GM18526 (cell line): ENCODE measurements around the gene TEX29.

Source experiments
- POLR2A ChIP-seq: IDR thresholded peaks from 3 replicates; pipeline ENCODE4 v1.6.1; 2011; ENCODE audit not compliant: insufficient read length; ENCODE audit errors: extremely low read depth

The TEX29 gene

DNA sequence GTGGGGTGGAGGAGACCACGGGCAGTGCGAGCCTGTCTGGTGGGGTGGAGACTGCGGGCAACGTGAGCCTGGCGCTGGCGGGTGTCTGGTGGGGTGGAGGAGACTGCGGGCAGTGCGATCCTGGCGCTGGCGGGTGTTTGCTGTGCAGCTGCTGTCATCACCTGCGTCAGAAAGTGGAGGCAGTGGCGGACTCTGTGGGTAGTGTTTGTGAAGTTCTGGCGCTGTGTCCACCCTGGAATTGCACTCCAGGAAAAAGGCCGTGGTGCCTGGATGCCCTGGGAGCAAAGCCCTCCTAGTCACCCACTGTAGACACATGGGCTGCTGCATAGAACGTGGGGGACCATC lies 6.2 kb downstream of the TEX29 start:
- TF ChIP-seq POLR2A = no peak

DNA sequence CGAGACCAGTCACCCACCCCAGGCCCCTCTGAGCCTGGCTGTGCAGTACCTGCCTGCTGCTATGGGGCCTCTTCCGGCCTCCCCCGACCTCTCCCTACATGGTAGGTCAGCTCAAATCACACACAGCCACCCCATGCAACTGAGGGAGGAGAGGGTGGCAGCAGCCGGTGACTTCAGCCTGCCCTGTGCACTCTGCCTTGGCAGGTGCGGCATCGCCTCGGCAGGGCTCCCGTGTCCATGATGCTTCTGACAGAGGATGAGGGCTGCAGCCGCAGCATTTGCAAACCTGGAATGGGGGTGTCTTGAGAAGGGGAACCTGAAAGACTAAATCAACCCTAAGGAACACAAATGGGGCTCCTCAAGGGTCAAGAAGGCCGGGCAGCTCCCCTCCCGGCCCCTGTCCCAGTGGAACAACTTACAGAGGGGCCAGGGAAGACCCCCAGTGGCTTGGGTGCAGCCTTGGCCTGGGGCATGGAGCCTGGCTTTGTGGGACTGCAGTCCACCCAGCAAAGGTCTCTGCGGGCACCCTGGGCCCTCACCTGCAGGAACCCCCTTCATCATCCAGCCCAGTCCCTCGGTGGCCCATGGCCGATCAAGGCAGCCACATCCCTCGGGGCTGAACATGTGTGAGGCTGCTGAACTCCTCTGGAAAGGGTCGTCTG lies 6.7 kb downstream of the TEX29 start:
- no peak for TF ChIP-seq POLR2A

DNA sequence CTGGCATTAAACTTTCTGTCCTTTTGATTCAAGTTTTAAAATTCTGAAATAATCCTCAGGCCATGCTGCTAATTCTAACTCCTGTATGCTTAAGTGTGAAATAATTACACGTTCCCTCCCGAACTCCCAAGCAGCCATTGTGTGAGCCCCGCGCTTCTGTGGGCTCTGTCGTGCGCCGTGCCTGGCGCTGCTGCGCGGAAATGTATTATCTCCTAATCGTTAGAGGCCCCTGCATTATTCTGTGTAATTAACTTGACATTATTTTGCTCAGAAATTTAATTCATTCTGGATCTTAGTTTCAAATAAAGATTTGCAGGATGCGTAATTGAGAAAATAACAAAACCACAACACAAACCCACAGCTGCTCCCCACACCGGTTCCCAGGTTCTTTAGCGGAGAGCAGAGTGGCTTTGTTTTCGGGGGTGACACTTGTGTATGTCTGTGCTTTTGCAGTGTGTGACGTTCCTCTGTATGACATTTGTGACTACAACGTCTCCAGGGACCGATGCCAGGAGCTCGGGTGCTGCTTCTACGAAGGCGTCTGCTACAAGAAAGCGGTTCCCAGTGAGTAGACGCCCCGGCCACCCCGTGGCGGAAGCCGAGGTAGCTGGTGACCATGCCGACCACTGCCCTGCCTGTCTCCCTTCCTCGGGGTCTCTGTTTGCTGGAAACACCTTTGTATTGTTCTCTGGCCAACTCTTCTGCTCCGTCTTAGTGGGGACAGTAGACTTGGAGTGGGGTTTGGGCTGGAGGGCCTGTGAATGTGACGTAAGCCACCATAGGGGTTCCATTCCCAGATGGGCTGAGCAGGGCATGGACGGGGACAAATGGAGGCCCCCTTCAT lies 7.5 kb downstream of the TEX29 start:
- no peak for TF ChIP-seq POLR2A

GRCh38 chr13:111328574-111329410 lies 8.3 kb downstream of the TEX29 start:
- no peak for TF ChIP-seq POLR2A

GRCh38 chr13:111329641-111330040 lies 9.2 kb downstream of the TEX29 start:
- no peak for TF ChIP-seq POLR2A

- no peak for TF ChIP-seq POLR2A
Observed at GRCh38 chr13:111330066-111330610, 9.7 kb downstream of the TEX29 start.

DNA sequence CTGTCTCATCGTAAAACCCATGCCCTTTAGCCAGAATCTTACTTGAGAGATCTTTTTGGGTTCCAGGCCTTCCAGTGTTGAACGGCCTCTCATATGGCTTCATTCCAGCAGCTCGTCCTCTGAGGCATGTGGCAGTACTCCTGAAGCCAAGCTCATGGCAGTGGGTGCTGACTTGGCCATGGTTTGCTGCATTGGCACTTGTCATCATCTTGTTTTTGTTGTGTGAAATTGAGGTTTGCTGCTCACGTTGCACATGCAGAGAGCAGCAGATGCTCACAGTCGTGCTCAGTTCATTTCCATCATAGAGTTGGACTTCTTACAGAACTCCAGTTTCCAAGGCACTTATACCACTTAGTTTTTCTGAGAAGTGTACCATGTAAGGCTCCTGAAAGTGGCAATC lies 14.9 kb downstream of the TEX29 start:
- TF ChIP-seq POLR2A = no peak

- TF ChIP-seq POLR2A = no peak
Observed at GRCh38 chr13:111336666-111337065, 16.2 kb downstream of the TEX29 start.

GRCh38 chr13:111337206-111337605 lies 16.8 kb downstream of the TEX29 start:
- TF ChIP-seq POLR2A = no peak

DNA sequence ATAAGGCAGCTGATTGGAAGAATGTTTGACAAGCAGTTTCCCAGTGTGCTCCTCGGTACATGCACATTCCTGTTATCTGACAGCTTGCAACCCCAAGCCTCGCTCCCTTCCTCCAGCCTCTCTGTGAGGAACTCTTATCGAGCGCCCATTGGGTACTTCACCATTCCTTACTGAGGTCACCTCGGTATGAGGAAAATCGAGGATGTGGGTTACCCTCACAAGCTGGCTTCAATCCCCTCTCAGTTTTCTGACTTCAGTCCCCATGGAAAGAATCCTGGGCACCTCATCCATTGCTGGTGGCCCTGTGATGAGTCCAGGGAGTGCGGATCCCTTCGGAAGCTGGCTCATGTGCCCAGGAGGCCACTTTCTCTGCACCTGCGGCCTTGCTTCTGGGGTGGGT lies 17.3 kb downstream of the TEX29 start:
- TF ChIP-seq POLR2A = no peak

DNA sequence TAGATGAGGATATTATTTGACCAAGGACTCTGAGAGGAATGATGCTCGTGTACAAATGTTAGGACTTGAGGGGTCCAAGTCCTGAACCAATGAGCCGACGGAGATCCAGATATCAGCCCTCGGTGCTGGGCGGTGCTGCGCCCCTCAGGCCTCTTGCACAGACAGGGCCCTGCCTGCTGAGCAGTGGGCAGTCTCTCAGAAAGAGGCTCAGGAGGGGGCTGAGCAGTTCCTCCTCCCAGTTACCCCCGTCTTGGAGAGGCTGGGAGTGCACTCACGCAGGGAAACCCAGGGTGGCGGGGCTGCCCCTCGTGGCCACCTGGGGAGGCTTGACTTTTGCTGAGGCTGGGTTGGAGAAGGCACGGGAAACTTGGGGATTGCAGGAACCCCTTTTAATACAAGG lies 18.4 kb downstream of the TEX29 start:
- no peak for TF ChIP-seq POLR2A

DNA sequence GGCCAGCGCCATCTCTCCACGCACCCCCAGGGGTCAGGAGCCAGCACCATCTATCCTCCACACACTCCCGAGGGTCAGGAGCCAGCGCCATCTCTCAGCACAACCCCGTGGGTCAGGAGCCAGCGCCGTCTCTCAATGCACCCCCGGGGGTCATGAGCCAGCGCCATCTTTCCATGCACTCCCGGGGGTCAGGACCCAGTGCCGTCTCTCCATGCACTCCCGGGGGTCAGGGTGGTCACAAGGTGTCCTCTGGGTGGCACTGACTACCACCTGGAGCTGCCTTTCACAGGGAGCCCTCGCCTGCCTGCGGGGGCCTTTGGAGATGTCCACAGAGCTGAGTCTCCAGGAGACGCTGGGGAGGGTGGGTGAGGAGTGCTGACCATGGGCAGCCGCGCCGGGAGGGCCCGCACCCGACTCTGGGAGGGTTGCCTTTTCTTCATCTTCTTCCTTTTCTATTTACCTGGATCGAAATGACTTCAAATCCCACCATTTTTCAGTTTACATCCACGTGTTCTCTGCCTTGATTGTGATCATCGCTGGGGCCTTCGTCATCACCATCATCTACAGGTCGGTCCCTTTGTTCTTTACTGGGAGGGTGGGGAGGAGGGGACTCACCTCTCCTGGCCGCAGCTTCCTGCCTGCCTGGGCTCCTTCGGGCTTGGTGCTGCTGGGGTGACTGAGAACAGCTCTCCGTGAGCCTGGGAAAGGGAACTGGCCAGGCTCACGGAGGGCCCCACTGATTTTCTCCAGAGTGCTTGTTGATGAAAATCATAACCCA lies 19.1 kb downstream of the TEX29 start:
- TF ChIP-seq POLR2A = no peak

DNA sequence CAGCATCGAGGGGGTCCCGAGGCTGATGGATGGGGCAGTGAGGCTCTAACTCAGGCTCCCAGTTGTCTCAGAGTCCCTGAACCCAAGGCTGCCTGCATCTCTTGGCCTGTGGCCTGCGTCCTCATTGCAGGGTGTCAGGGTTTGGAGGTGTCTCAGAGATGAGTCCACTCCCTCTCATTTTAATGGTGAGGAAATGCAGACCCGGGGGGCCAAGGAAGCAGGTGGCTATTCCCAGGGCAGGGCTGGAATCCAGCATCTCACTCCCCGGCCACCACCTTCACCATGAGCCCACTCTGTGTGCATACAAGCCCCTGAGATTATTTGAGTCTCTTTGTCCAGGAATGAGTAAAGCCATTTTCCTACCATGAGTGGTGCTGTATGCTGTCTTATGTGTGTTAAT lies 21.4 kb downstream of the TEX29 start:
- no peak for TF ChIP-seq POLR2A

- TF ChIP-seq POLR2A = no peak
Observed at GRCh38 chr13:111342721-111343120, 22.3 kb downstream of the TEX29 start.

- no peak for TF ChIP-seq POLR2A
Observed at GRCh38 chr13:111343186-111343805, 22.9 kb downstream of the TEX29 start.
